Measurements from ENCODE around the gene DLAT.
"Not testable (repeated sequence)": the region's sequence is repeated elsewhere in the genome, so short reads cannot be mapped to it uniquely, and the experiment has no call there.

Gene DLAT

GRCh38 chr11:112005422-112006094 lies 19.6 kb upstream of the DLAT start:
- DNase-seq: no peak

DNA sequence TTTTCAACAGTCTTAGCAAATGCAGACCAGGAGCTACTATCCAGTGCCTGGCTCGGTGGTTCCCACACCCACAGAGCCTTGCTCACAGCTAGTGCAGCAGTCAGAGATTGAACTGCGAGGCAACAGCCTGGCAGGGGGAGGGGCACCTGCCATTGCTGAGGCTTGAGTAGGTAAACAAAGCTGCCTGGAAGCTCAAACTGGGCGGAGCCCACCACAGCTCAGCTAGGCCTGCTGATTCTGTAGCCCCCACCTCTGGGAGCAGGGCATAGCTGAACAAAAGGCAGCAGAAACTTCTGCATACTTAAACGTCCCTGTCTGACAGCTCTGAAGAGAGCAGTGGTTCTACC lies 19.1 kb upstream of the DLAT start:
- DNase-seq: not testable (repeated sequence)

DNA sequence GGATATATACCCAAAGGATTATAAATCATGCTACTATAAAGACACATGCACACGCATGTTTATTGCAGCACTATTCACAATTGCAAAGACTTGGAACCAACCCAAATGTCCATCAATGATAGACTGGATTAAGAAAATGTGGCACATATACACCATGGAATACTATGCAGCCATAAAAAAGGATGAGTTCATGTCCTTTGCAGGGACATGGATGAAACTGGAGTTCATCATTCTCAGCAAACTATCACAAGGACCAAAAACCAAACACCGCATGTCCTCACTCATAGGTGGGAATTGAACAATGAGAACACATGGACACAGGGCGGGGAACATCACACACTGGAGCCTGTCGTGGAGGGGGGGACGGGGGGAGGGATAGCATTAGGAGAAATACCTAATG lies 13.8 kb upstream of the DLAT start:
- DNase-seq: not testable (repeated sequence)

DNA sequence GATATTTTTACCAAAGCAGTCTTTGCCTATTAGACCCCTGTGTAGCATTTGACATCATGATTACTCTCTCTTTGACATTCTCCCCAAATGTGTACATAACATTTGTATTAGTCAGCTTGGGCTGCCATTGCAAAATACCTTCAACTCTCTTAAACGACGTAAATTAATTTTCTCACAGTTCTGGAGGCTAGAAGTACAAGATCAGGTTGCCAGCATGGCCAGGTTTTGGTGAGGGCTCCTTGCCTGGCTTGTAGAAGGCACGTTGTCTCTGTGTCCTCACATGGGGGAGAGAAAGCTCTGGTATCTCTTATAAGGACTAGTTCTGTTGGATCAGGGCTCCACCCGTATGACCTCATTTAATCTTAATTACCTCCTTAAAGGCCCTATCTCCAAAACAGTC lies 12.3 kb upstream of the DLAT start:
- DNase-seq: no peak

GRCh38 chr11:112013497-112014164 lies 11.6 kb upstream of the DLAT start:
- no peak for DNase-seq

DNA sequence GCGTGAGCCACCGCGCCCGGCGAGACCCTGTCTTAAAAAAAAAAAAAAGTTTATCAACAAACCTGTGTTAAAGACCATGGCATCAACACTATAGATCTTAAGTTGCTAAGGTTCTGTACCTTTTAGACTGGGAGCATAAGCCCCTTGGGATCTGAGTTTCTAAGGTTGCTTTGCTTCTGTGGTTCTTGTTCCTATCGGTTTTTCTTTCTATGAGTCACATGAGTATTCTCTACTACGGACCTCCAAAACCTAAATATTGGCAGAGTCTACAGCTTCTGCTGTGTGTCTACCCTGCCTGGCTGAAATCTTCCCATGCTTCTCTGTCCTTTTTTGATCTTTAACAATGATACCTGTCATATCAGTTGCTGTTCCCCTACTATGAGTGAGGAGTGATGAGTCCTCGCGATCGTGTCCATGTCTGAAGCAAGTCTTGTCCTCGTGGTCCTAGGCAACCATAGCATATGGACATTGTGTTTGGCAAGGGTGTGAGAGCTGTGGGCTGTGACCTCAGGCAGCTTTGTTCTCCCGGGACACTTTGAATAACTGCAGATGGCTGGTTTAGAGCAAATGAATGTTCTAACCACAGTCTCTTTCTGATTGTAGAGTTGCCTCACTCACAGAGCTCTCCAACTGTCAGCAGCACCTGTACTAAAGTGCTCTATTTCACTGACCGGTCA lies 9.0 kb upstream of the DLAT start:
- DNase-seq: no peak

DNA sequence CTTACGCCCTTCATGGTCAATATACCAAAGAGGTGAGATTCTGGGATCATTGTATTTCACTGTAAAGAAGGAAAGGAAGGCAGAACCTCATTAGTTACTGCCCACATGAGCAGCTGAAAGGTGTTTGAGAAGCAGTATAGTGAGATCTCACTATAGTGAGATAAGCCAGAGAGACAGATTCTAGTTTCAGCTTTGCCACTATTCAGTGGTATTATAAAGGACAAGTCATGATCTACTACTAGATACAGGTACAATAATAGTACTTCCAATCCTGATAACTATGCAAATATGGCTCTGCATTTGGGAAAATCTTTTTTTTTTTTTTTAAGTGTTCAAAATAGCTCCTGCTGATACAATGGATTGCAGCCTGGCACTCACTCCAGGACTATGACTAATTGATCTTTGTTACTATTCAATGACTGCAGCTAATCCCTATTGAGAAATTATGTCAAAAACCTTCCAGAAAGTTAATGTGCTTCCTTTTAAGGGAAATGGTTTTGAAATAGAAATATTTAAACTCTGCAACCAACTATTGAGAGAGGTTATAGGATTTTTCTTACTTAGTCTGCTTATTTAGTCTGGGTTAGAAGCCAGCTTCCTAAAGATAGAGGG lies 8.3 kb upstream of the DLAT start:
- DNase-seq: no peak

DNA sequence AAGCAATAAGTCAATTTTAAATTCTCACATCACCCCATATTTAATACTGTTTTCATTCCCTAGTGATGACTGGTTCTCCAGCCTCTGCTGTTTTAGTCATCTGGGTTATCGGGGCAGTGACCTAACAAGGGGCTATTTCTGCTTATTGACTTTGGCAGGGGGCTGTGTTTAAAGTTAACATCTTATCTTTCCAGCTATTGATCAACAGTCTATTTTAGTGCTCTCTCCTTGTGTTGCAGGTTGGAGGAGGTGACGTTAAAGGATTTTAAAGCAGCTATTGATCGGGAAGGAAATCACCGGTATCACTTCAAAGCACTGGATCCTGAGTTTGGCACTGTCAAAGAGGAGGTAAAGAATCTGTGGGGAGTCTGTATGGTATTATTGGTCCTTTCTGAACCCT lies 7.7 kb upstream of the DLAT start:
- no peak for DNase-seq

- no peak for DNase-seq
These were observed 6.1 kb upstream of the DLAT start for GRCh38 chr11:112019066-112019465.

DNA sequence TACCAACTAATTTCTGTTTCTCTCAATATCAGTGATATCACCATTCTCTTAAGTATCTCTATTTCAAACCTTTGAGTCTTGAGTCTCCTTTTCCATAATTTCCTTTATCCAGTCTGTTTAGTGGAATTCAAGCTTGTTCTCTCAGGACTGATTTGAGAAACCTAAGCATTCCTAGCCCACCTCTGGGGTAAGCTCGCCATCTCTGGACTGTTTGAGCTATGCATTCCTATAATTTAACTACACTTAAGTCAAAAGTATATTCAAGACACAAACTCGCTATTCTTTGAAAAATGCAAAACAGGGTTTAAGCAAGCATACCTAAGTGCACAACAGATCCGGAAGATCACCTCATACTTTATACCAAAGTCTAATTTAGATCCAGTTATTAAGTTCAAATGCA lies 2.1 kb upstream of the DLAT start:
- no peak for DNase-seq

GRCh38 chr11:112024178-112024772 lies 933 bp upstream of the DLAT start:
- DNase-seq: peak in 1 of 5 donors; percentile 21

DNA sequence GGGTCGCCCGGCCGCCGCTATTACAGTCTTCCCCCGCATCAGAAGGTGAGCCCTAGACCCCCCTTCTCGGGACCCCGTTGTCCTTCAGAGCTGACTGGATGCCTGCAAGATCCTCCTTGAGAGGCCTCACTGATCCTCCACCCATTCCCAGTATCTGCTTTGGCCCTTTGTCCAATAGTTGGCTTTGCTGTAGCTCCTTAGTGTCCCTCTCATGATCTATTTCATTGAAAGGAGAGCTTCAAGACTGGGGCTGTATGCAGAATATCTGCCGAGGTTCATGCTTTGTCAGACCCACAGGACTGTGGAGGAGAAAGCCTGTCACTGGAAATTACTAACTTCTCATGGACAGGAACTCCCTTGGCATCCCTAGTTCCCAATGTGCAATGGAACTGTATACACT lies 499 bp downstream of the DLAT start:
- DNase-seq: no peak

DNA sequence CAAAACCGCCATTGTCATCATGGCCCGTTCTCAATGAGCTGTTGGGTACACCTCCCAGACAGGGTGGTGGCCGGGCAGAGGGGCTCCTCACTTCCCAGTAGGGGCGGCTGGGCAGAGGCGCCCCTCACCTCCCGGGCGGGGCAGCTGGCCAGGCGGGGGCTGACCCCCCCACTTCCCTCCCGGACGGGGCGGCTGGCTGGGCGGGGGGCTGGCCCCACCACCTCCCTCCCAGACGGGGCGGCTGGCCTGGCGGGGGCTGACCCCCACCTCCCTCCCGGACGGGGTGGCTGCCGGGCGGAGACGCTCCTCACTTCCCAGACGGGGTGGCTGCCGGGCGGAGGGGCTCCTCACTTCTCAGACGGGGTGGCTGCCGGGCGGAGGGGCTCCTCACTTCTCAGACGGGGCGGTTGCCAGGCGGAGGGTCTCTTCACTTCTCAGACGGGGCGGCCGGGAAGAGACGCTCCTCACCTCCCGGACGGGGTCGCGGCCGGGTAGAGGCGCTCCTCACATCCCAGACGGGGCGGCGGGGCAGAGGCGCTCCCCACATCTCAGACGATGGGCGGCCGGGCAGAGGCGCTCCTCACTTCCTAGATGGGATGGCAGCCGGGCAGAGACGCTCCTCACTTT lies 1.7 kb downstream of the DLAT start:
- DNase-seq: not testable (repeated sequence)

DNA sequence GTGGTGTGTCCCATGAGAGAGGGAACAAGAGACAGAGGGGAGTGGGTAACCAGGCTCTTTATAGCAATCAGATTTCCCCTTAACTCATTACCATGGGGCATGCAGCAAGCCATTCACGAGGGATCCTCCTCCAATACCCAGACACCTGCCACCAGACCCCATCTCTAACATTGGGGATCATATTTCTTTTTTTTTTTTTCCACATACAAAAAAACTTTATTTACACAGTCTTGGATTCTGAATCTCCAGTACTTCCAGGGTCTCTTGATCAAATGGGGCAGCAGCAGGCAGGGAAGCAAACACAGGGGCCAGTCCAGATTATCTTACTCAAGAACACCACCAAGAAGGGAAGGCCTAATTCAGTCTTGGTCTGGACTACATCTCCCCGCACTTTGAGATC lies 4.3 kb downstream of the DLAT start:
- DNase-seq: no peak

GRCh38 chr11:112033902-112034301 lies 8.7 kb downstream of the DLAT start:
- no peak for DNase-seq

GRCh38 chr11:112037527-112037926 lies 12.3 kb downstream of the DLAT start:
- no peak for DNase-seq

DNA sequence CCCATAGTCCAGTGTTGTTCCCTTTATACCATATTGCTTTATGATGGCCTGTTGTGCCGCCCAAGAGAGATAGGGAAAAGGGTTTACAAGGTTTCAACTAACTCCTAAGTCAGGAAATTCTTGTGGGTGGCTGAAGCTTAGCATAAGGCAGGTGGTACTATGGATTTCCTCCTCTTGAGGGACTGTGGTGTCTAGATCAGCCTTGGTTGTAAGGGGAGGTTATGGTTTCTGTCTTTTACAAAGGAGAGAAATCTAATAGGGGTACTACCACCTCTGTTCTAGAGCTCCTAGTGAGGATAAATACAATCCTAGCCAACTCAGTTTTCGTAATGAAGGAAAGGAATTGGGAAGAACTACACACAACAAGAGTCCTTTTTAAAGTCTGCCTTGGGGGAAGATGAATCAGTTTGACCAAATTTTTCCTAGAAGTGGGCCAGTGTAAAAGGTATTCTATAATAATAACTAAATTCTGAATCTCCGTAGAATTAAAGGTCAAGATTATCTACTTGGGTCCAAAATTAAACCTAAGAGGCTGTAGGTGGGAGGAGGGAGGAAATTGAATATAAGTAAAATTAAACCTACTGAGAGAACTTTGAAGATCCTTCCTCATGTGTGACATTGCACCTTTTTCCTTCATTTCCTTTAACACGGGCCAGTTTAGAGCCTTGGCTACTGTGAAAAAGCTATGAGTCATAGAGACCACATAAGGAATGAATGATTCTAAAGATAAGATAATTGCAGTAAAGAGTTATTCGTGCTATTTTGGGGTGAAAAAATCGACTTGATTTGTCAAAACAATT lies 17.2 kb downstream of the DLAT start:
- no peak for DNase-seq

DNA sequence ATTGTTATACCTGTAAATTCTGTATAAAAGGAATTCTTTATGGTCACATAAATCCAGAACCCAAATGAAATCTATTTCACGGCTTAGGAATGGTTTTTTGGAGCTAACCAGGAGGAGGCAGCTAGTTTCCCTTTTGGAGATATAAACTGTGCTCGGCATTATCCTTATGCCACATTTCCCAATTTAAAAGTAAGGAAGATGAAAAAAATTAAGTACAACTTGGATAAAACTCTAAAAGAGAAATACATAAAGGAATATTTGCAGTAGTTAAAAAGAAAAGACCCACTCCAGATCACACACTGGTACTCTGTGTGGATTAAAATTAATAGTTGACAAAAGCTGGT lies 17.7 kb downstream of the DLAT start:
- DNase-seq: no peak

- no peak for DNase-seq
These were observed 19.8 kb downstream of the DLAT start for GRCh38 chr11:112044961-112045360.

DNA sequence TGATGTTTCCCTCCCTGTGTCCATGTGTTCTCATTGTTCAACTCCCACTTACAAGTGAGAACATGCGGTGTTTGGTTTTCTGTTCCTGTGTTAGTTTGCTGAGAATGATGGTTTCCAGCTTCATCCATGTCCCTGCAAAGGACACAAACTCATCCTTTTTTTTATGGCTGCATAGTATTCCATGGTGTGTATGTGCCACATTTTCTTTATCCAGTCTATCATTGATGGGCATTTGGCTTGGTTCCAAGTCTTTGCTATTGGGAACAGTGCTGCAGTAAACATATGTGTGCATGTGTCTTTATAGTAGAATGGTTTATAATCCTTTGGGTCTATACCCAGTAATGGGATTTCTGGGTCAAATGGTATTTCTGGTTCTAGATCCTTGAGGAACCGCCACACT lies 21.4 kb downstream of the DLAT start:
- DNase-seq: not testable (repeated sequence)

- not testable (repeated sequence) for DNase-seq
These were observed 23.0 kb downstream of the DLAT start for GRCh38 chr11:112048256-112048655.

DNA sequence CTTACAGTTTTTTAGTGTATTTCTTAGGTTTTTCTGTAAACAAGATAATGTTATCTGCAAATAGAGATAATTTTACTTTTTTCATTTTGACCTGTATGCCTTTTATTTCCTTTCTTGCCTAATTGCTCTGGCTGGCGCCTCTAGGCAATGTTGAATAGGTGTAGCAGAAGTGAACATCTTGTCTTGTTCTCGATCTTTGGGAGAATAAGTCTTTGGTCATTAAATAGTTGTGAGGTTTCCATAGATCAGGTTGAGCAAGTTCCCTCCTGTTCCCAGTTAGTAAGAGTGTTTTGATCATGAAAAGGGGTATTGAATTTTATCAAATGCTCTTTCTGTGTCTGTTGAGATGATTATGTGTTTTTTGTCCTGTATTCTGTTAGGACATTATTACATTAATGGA lies 24.6 kb downstream of the DLAT start:
- DNase-seq: no peak
